Measurements from ENCODE around the gene NETO1. TPM values are rescaled to one million over a fixed set of nuclear protein-coding genes. Genes with fewer than 3 reads are reported as not detected.

Gene NETO1
- total and polyA plus RNA-seq, 2 of the 4 experiments (the other 2 are of a cell fraction) = 0.29 to 0.36 TPM

- Histone ChIP-seq H3K9me1 (ENCODE audit: insufficient read depth, low read length) (no peaks in the 10 kb centered on the region), H3K4me1 (ENCODE audit: control insufficient read depth, insufficient read depth, low read length) (no peaks in the 10 kb centered on the region), H2AK9ac (replicated peaks; ENCODE audit: low read depth, low read length, poor library complexity) (no peak overlapping the region), H2BK5ac (ENCODE audit: low read depth, low read length, poor library complexity, severe bottlenecking) (no peak overlapping the region), H3K27ac (ENCODE audit: insufficient read depth, low read length) (no peak overlapping the region), H3K14ac (replicated peaks; ENCODE audit: low read depth, low read length) (no peak overlapping the region), H3K36me3 (ENCODE audit: control insufficient read depth, insufficient read depth, low read length) (no peaks in the 10 kb centered on the region), H3K79me1 (ENCODE audit: low read depth in 1 of 2, low read length in 2 of 2) (no peaks in the 10 kb centered on the region), H4K5ac (ENCODE audit: low read depth, low read length) (no peak overlapping the region), H4K20me1 (ENCODE audit: insufficient read depth, low read length) (no peaks in the 10 kb centered on the region), H3K9ac (ENCODE audit: low read depth, low read length) (no peak overlapping the region), H2BK15ac (ENCODE audit: low read depth, low read length) (no peak overlapping the region), H4K8ac (ENCODE audit: low read depth in 2 of 2, low read length in 2 of 2) (no peak overlapping the region), H3K23ac (ENCODE audit: low read depth, low read length) (no peak overlapping the region), H2BK20ac (ENCODE audit: low read depth, low read length) (no peak overlapping the region), H3K4me3 (ENCODE audit: insufficient read depth, low read depth, low read length) (no peak overlapping the region), H4K91ac (ENCODE audit: insufficient read depth, low read depth, low read length) (no peak overlapping the region), H3K27me3 (ENCODE audit: control insufficient read depth, insufficient read depth, low read length) (no peaks in the 10 kb centered on the region), H3K4me2 (ENCODE audit: low read depth, low read length) (no peak overlapping the region), H3K18ac (ENCODE audit: low read depth, low read length) (no peak overlapping the region), H3K4ac (ENCODE audit: low read depth, low read length) (no peak overlapping the region), H3K9me3 (ENCODE audit: control insufficient read depth, insufficient read depth, low read length) (peaks cover 3% of the 10 kb centered on the region; the same call in 1 of the 2 replicates), H2BK120ac (ENCODE audit: low read depth, low read length) (no peak overlapping the region), H2AFZ (replicated peaks; ENCODE audit: low read length, poor library complexity) (no peak overlapping the region), H3K56ac (ENCODE audit: extremely low read depth, insufficient read depth, low read length) (no peak overlapping the region), H2AK5ac (ENCODE audit: low read depth, low read length) (no peak overlapping the region)
- in situ Hi-C loops (cut with MboI; ENCODE audit: low sequenced_read_pairs) = no loop called here
- intact Hi-C loops (cut with micrococcal nuclease) = no loop called here
- CTCF ChIA-PET = no interaction called here
- no TSS peak for BruUV-seq (replicated peaks)
- dilution Hi-C loops (cut with HindIII; ENCODE audit: low sequenced_read_pairs, unreplicated experiment) = no loop called here
- no CpG with 5 or more reads among the region's 4 CpGs for WGBS, 2 experiments (ENCODE audit: extremely low coverage in 2 of 2, insufficient read length in 1 of 2)
- DNase-seq (no peak), ATAC-seq (ENCODE audit: low read depth) (no peak)
- POLR2A ChIA-PET (ENCODE audit: unreplicated experiment) = interaction anchor here (0.6 kb wide), 1 partner anchor 10 kb away, joined by 6 read pairs; no protein-coding TSS in a partner anchor
- no peak for TF ChIP-seq RAD21 (IDR thresholded peaks at IDR 0.05; ENCODE audit: low read length)
- no peak for TF ChIP-seq RCOR1 (IDR thresholded peaks at IDR 0.05; ENCODE audit: insufficient replicate concordance, low read length)
- TF ChIP-seq POLR2A (IDR thresholded peaks at IDR 0.05; ENCODE audit: low read depth, low read length) = no peak
- TF ChIP-seq MAFK (IDR thresholded peaks at IDR 0.05; ENCODE audit: low read depth, low read length) = no peak
- TF ChIP-seq CHD1 (IDR thresholded peaks at IDR 0.05; ENCODE audit: low read depth, low read length) = no peak
- no peak for TF ChIP-seq MAZ (IDR thresholded peaks at IDR 0.05; ENCODE audit: borderline replicate concordance, low read depth, low read length)
- TF ChIP-seq FOS (IDR thresholded peaks at IDR 0.05; ENCODE audit: low read depth, low read length) = no peak
- TF ChIP-seq, protein P1, sequence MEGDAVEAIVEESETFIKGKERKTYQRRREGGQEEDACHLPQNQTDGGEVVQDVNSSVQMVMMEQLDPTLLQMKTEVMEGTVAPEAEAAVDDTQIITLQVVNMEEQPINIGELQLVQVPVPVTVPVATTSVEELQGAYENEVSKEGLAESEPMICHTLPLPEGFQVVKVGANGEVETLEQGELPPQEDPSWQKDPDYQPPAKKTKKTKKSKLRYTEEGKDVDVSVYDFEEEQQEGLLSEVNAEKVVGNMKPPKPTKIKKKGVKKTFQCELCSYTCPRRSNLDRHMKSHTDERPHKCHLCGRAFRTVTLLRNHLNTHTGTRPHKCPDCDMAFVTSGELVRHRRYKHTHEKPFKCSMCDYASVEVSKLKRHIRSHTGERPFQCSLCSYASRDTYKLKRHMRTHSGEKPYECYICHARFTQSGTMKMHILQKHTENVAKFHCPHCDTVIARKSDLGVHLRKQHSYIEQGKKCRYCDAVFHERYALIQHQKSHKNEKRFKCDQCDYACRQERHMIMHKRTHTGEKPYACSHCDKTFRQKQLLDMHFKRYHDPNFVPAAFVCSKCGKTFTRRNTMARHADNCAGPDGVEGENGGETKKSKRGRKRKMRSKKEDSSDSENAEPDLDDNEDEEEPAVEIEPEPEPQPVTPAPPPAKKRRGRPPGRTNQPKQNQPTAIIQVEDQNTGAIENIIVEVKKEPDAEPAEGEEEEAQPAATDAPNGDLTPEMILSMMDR (conservative IDR thresholded peaks at IDR 0.05; ENCODE audit: low read depth, low read length) = no peak
- no peak for TF ChIP-seq RFX5 (IDR thresholded peaks at IDR 0.05; ENCODE audit: low read depth, low read length)
- no peak for TF ChIP-seq MXI1 (IDR thresholded peaks at IDR 0.05; ENCODE audit: borderline replicate concordance, low read depth, low read length)
- TF ChIP-seq CEBPB (IDR thresholded peaks at IDR 0.05; ENCODE audit: low read depth, low read length) = no peak
- TF ChIP-seq NFE2L2 (IDR thresholded peaks at IDR 0.05; ENCODE audit: low read depth, low read length) = no peak
- no peak for TF ChIP-seq BHLHE40 (IDR thresholded peaks at IDR 0.05; ENCODE audit: low read depth, low read length)
- TF ChIP-seq SMC3 (IDR thresholded peaks at IDR 0.05; ENCODE audit: low read depth, low read length) = no peak
- no peak for TF ChIP-seq USF2 (IDR thresholded peaks at IDR 0.05; ENCODE audit: low read depth, low read length)
Observed at GRCh38 chr18:72899338-72899737, 31.6 kb upstream of the NETO1 start.
